ENCODE results near the gene PEX10.

PEX10 gene

DNA sequence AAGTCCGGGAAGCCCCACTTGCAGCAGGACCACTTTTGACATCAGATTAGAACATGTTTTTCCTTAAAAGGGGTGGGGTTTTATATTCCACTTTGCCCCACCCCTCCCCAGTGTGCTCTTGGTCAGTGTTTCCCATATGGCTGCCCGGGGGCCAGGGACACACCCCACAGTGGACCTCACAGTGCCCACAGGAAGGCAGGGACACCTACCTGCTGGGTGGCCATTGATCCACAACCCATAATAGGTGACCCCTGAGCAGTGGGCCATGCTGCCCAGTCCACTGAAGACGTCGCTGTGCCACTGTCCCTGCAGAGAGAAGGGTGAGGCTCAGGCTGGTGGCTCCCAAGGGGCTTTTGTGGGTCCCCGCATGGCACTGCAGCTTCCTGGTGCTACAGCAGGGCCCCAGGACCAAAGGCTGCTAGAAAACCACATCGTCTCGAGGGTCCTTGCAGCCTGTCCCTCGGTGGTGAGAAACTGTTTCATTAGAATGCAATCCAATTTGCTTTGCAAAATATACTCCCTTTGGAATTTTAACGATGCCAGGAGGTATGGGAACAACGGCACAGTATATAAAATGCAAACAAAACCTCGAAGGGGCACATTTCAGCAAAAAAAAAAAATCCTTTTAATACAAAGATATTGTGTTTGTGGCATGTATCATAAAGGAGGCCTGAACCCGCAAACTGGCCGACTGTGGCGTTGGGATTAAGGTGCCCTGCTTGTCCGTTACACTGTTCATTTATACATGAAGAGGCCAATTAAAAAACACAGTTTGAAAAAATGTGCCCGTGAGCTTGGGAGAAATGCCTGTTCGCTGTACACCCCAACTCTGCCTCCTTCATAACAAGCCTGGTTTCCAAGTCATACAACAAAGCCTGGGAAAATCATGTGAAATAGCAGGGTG, 37.9 kb downstream of the PEX10 start:
- no peak for DNase-seq (ENCODE audit: low read depth)

DNA sequence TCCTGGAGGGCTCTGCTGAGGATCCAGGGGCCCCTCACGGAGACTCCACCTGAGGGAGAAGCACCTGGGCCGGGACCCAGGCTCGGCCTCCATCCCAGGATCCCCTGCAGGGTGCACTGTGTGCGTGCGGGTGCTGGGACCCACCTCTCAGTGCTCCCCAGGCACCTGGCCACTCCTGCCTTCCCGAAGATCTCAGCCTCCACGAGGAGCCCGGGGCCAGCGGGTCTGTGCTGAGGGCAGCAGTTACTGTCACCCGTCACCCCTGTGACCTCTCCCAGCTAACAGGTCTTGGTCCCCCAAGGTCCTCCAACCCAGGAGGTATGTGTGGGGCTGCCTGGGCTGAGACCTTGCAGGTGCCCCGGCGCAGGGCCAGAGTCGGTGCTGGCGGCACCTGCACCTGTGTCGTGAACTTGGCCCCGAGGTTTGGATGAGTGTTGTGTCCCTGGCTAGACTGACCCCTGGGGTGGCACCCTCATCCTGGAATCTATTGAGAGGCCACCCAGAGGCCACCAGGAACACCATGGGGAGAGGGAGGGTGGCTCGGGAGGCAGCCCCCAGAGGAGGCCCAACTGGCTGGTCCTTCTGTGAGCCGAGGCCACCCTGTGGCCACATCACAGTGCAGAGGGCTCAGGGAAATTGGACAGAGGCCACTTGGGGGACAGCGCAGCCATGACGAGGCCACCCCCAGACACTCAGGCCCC, 38.7 kb downstream of the PEX10 start:
- DNase-seq (ENCODE audit: low read depth) = no peak

DNA sequence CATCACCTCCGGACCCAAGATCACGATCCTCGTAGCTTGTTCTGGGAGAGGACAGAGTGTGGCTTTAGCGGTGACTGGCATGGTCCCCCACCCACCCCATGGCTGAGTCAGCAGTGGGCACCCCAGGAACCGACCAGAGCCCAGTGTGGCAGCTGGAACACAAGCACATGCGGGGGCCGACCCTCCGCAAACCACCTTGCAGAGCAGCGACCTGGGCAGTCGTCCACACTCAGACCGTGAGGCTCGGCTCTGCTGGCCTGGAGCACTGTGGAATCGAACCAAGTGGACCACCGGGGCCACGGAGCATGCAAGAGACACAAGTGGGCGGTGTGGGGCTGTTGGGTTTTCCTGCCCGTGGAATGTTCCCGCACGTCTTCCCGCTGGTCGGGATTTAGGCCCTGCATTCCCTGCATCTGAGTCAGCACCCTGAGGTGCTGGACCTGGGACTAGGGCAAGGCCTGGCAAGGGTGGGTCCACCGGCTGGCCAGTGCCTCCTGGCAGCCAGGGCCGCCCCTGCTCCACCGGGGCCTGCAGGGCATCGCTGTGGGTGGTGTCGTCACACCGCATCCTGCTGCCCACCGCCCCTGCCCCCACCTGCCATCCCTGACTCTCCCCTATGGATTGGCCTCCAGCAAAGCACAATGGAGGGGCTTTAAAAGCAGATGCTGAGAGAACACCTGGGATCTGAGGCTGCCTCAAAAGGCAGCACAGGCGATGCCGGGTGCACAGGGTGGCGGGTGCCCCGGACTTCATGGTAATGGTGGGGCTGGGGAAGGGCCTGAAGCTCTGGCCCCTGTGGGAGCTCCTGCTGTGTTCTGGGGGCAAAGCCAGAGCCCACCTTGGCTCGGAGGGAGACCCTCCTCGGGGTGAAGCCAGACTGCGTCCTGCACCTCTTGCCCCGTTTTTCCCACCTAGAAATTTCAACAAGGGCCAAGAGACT, 39.5 kb downstream of the PEX10 start:
- no peak for DNase-seq (ENCODE audit: low read depth)

DNA sequence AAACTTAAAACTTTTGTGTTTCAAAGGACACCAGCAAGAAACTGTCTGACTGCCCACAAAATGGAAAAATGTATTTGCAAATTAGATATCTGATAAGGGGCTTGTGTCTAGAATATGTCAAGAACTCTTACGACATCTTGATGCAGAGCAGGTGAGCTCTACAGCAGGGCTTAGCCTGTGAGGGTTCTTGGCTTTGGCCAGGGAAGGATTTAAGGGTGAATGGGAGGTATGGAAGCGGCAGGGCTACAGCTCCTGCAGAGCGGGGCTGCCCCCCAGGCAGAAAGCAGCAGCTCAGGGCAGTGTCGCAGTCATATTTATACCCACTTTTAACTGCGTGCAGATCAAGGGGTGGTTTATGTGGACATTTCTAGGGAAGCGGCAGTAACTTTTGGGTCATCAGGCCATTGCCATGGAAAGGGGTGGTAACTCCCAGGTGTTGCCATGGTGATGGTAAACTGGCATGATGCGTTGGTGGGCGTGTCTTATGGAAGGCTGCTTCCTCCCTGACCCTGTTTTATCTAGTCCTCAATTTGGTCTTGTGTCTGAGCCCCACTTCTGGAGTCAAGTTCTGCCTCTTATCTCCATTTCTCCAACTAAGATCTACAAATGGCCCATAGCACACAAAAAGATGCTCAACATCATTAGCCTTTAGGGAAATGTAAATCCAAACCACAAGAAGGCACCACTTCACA, 44.2 kb downstream of the PEX10 start:
- DNase-seq (ENCODE audit: low read depth) = no peak

DNA sequence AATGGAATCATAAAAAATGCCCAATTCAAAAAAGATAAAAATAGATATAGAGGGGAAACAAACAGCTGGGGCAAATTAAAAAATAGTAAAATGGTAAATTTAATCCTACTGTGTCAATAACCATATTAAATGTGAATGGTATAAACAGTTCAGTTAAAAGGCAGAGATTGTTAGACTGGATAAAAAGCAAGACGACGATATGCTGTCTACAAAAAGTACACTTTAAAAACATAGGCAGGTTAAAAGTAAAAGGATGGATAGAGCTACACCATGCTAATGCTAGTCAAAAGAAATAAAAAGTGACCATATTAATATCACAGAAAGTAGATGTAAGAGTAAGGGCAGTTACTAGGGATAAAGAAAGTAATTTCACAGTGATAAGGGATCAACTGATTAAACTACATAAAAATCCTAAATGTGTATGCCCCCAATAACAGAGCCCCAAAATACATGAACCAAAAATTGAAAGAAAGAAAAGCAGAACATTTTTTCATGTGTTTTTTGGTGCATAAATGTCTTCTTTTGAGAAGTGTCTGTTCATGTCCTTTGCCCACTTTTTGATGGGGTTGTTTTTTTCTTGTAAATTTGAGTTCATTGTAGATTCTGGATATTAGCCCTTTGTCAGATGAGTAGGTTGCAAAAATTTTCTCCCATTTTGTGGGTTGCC, 48.4 kb downstream of the PEX10 start:
- DNase-seq (ENCODE audit: low read depth) = no peak

DNA sequence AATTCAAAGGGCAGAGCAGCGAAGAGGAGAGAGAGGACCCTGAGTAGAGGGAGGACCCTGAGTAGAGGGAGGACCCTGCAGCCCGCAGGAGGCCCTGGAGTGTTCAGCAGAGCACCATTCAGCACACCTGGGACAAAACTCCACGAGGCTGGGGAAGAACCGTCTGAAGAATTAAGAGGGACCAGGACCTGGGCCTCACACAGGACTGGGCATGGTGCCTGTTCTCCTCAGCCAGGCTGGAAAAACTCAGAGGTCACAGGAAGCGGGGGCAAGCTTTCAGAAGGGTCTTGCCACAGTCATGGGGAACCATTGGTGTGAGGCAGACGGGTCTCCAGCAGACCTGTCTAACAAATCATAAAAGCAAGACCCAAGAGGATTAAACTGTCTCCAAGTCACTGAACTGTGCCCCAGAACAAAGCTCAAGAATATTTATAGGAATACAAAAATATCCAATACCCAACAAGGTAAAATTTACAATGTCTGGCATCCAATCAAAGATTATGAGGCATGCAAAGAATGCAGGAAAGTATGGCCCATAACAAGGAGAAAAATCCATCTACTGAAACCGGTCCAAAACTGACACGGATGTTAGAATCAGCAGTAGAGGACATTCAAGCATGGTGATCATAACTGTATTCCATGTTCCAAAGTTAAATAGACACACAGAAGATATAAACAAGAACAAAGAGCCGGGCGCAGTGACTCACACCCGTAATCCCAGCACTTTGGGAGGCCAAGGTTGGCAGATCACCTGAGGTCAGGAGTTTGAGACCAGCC, 51.6 kb downstream of the PEX10 start:
- DNase-seq (ENCODE audit: low read depth) = no peak

DNA sequence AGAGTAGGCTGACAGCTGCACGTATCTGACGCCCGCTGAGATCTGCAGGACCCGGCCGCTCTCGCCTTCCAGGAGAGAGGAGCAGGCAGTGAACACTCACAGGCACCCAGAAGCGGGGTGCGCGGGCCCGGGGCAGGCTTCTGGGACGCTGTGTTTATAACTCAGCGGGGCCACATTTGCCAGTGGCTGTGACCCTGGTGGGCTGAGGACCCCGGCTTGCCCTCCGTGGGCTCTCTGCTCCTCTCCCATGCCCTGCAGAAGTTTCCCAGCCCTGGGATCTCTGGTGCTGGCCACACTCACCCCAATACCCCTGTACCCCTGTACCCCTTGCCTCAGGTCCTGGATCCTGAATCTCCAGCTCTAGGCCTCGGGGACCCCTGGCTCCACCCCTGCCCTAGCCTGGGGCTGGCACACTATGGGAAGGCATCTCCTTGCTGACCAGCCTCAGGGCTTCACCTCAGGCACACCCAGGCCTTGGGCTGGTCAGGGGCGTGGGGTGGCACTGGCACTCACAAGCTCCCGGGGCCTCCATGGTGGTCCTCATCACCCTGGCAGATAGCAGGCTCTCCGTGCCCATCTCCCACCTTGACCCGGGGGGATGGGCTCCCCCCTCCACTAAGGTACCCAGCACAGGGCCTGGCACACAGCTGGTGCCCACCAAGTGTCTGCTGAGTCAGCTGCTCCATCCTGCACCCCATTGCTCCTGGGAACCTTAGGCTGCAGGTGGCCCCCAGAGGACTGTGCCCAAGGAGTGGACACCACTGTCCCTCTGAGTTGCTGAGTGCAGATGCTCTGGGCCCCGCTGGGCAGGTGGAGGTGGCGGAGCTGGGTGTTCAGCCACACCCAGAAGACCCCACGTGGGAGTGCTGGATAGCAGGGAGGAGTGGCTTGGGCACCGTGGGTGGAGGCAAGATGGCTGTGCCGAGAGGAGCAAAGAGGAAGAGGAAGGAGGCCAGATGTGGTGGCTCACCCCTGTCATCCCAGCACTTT, 53.4 kb downstream of the PEX10 start:
- no peak for DNase-seq (ENCODE audit: low read depth)

DNA sequence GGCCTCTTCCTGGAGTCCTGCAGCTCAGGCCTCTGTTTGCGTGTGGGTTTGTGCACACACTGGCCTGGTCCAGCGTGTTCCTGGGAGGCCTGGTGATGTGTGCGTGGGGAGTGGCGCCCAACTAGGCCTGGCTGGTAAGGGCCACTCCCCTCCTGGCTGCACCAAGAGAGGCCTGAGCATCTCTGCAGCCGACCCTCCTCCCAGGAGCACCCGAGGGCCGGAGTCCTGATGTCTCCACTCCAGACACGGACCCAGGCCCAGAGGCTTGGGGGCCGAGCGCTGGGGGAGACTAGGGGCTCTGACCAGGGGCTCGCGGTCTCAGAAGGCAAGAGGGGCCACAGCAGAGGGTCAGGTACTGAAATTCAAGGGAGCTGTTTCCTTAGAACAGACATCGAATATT, 54.3 kb downstream of the PEX10 start:
- no peak for DNase-seq (ENCODE audit: low read depth)

DNA sequence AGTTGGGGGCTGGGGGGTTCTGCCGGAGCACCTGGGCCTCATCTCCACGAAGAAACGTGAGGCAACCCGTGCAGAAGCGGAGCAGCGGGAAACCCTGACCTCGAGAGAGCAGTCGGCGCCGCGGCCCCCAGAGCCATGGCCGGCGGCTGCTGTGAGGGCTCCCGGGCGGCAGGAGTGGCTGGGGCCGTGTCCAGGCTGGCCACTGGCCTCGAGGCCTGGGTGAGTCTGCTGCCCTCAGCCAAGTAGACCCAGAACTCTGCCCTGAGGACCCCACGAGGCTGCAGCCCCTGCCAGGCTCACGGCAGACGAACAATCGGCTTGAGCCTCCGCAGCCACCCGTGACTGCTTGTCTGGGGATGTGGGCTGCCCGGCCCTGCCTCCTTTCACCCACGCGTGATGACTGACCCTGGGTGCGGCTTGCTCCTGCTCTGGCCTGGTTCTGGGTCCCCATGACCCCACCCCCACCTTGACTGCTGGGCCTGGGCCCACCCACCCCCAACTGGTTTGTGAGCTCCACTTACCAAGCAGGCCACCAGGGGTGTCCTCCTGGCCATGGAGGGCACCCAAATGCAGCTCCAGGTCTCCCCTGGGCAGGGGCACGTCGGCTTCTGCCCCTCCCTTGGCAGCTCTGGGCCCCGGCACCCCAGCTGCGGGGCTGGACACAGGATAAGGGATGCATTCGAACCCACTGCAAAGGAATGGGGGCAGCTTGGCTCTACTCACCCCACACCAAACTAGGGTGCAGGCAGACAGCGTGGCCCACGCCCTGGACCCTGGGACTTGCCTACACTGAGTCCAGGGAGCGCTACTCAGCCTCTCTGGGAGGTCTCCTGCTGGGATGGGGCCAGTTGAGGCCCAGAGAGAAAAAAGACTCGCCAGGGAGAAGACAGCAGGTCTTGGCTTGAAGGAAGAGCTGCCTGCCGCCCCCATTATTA, 55.2 kb downstream of the PEX10 start:
- no peak for DNase-seq (ENCODE audit: low read depth)

DNA sequence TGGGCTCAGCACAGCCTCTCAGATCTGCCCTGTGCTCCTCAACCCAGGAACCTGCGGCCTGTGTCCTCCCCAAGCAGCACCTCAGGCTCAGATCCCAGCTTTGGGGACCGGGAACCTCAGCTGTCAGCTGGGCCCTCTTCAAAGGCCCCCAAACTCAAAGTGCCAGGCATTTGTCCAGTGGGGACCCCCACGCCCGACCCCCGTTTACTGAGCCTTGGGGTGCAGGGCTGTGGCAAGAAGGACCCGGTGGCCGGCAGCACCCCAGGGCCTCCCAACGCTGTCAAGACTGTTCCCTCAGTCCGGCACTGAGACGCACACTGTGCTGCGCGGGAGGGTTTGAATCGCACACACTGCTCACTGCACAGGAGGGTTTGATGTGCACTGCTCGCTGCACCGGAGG, 56.0 kb downstream of the PEX10 start:
- DNase-seq (ENCODE audit: low read depth) = no peak

DNA sequence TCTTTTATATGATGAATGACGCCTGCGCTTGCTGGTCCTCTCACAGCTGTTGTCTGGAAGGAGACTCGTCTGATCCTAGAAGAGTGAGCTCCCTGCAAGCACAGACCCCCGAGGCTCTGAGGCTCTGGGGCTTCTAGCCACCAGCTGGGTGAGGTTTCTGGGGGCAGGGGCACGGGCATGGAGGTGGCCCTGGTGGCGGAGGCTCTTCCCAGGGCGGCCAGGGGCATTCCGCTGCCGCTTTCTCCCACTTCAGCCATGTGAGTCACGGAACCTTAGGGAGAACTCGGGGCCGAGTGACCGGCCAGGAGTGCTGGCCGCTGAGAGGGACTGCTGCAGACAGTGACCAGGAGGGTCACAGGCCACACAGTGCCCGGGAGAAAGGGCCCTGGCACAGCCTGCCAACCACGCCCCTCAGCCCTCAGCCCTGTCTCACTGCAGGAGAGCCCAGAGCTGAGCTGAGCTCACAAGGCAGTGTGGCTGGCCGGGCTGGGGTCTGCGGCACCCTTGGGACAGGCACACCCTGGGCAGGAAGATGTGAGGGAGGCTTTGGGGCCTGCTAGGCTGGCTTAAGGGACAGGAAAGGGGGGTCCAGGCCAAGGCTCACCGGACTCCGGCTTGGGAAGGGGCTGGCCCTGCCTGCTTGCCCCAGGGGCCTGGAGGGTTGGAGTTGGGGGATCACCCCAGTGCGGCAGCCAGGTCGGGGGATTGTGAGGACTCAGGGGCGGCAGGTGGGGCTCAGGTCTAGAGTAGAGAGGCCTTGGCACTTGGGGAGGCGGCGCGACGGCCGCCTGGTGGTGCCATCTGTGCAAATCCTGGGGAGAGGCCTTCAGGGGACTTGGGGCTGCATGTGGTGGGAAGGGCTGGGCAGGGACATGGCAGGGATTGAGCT, 56.7 kb downstream of the PEX10 start:
- DNase-seq (ENCODE audit: low read depth) = no peak

DNA sequence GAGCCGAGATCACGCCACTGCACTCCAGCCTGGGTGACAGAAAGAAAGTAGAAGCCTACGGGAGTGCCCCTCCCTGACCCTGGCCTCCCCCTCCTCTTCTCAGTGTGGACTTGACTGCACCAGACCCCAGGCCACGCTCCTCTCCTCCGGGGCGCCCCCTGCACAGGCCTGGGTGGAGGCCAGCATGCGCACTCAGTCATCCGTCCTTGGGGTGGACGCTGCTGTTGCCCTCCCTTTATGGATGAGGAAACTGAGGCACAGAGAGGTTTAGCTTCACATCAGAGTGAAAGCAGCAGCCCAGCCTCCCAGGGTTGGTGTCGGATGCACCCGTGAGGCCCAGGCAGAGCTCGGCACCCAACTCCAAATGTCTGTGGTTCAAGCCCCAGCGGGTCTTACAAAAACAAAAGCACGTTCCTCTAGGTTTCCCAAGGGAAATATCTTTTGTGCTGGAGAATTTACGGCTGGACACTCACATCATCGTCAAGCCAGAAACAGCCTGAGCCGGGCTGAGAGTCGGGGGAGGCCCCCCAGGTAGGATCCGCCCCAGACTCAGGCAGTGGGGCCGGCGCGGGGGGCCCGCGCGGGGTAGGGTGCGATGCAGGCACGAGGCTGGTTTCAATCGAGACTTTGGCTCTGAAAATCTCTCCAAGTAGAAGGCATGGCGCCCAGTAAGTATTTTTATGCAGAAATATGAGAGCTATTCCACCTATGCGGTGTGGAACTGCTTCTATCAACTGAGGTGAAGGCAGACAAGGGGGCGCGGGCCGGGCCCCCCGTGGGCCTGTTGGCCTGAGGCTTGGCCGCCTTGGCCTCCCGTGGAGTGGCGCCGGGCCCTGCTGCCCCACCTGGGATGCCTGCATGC, 57.6 kb downstream of the PEX10 start:
- no peak for DNase-seq (ENCODE audit: low read depth)

Data from fibroblast of gingiva (primary cell).